Panc1 (cell line): Measurements from ENCODE around the gene MYO19.
"Not testable (repeated sequence)": the region's sequence is repeated elsewhere in the genome, so short reads cannot be mapped to it uniquely, and the experiment has no call there.

ENCODE experiments used
- CTCF ChIP-seq: fragments of 450-650 bp; IDR thresholded peaks from 2 replicates; pipeline ENCODE4 v1.5.1; 2017; ENCODE audit warnings: mild to moderate bottlenecking
- POLR2AphosphoS5 ChIP-seq: IDR thresholded peaks from 2 replicates; pipeline ENCODE4 v1.6.1; 2012; ENCODE audit warnings: mild to moderate bottlenecking, low read depth, low read length, moderate library complexity
- REST ChIP-seq, 2 experiments: IDR thresholded peaks; 2 replicates each; pipeline ENCODE4 v1.6.1; 2011 to 2012; ENCODE audit warnings: low read depth in 2 of 2, control low read depth in 1 of 2, low read length in 1 of 2, mild to moderate bottlenecking in 1 of 2, moderate library complexity in 1 of 2; ENCODE audit not compliant: insufficient read depth in 1 of 2

GRCh38 chr17:36452888-36453287 is 81.8 kb downstream of the MYO19 start:
- TF ChIP-seq REST (IDR thresholded peaks at IDR 0.05; ENCODE audit: insufficient read depth in 1 of 2, low read depth in 2 of 2, low read length in 1 of 2); CTCF; POLR2AphosphoS5: not testable (repeated sequence)
